Stimulated activated memory B cell treated with anti-CD40 and anti-IgM and Interleukin-4, amounts not matched to agents 10 μg/mL and 1 μg/mL and 100 μg/mL, for 72 hours (primary cell): Measurements from ENCODE around the gene WDR93.
"Not testable (repeated sequence)": the region's sequence is repeated elsewhere in the genome, so short reads cannot be mapped to it uniquely, and the experiment has no call there.

ENCODE experiments used
- ATAC-seq: fragments of 150-1000 bp; cut with Tn5 transposase; 2 replicates; pipeline ENCODE4 v1.10.0; 2021
- H3K27ac Mint-ChIP-seq: one replicate; pipeline ENCODE4 v1.8.0; 2022; ENCODE audit warnings: mild to moderate bottlenecking, mixed read lengths
- H3K27me3 Mint-ChIP-seq: one replicate; pipeline ENCODE4 v1.8.0; 2022; ENCODE audit warnings: mixed read lengths
- H3K36me3 Mint-ChIP-seq: one replicate; pipeline ENCODE4 v1.8.0; 2022; ENCODE audit warnings: mixed read lengths
- H3K4me1 Mint-ChIP-seq: one replicate; pipeline ENCODE4 v1.8.0; 2022; ENCODE audit warnings: mixed read lengths
- H3K4me3 Mint-ChIP-seq: one replicate; pipeline ENCODE4 v1.8.0; 2022; ENCODE audit warnings: mild to moderate bottlenecking, moderate library complexity, mixed read lengths
- H3K9me3 Mint-ChIP-seq: one replicate; pipeline ENCODE4 v1.8.0; 2022; ENCODE audit warnings: mixed read lengths

The WDR93 gene

GRCh38 chr15:89788585-89788984 lies 98.0 kb downstream of the WDR93 start:
- ATAC-seq, H3K27ac Mint-ChIP-seq, H3K4me3 Mint-ChIP-seq, H3K4me1 Mint-ChIP-seq, H3K36me3 Mint-ChIP-seq, H3K9me3 Mint-ChIP-seq: not testable (repeated sequence)
- H3K27me3 Mint-ChIP-seq = peaks cover 17% of the 10 kb centered on the region

- H3K9me3 Mint-ChIP-seq = peaks cover 5% of the 10 kb centered on the region
- no peak overlapping the region for H3K27ac Mint-ChIP-seq
- peaks cover 17% of the 10 kb centered on the region for H3K27me3 Mint-ChIP-seq
- ATAC-seq = no peak
- peaks cover 5% of the 10 kb centered on the region for H3K36me3 Mint-ChIP-seq
- H3K4me3 Mint-ChIP-seq = no peak overlapping the region
- no peaks in the 10 kb centered on the region for H3K4me1 Mint-ChIP-seq
Observed at GRCh38 chr15:89790206-89790605, 99.6 kb downstream of the WDR93 start.

DNA sequence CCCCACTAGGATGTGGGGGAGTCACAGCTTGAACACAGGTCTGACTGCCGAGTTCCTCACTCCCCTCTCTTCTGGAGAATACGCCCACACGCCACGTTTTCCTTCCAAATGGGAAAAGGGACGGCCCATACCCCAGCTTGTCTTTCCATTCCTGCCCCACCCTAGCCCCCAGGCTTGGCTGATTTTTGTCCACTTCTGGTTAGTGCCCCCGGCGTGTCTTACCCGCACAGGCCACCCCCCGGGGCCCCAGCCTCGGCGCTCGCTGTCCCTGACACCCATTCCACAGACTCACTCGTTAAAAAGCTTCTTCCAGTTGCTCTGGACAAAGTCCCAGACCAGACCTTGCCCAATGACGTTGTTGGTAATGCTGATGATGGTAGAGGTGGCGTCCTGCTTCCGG lies 100.0 kb downstream of the WDR93 start:
- H3K9me3 Mint-ChIP-seq = peaks cover 5% of the 10 kb centered on the region
- no peaks in the 10 kb centered on the region for H3K4me1 Mint-ChIP-seq
- no peak overlapping the region for H3K4me3 Mint-ChIP-seq
- peaks cover 5% of the 10 kb centered on the region for H3K36me3 Mint-ChIP-seq
- H3K27ac Mint-ChIP-seq = no peak overlapping the region
- no peak for ATAC-seq
- H3K27me3 Mint-ChIP-seq = peaks cover 17% of the 10 kb centered on the region

- peaks cover 5% of the 10 kb centered on the region for H3K9me3 Mint-ChIP-seq
- H3K36me3 Mint-ChIP-seq = peaks cover 5% of the 10 kb centered on the region
- no peak overlapping the region for H3K27ac Mint-ChIP-seq
- H3K27me3 Mint-ChIP-seq = peaks cover 17% of the 10 kb centered on the region
- peak; percentile 40 for ATAC-seq
- no peaks in the 10 kb centered on the region for H3K4me1 Mint-ChIP-seq
- H3K4me3 Mint-ChIP-seq = no peak overlapping the region
Observed at GRCh38 chr15:89792106-89792805, 101.6 kb downstream of the WDR93 start.
